GM04503 (cell line): ENCODE data around the gene EMSY.
"Not testable (repeated sequence)": the region's sequence is repeated elsewhere in the genome, so short reads cannot be mapped to it uniquely, and the experiment has no call there.

Source experiments
- DNase-seq: peaks from one replicate; pipeline ENCODE4 v3.0.0-alpha.2; 2012; ENCODE audit warnings: low read depth

The EMSY gene

GRCh38 chr11:76568621-76569020, 123.8 kb downstream of the EMSY start:
- no peak for DNase-seq

GRCh38 chr11:76572181-76572875, 127.5 kb downstream of the EMSY start:
- DNase-seq, result not testable (repeated sequence)

GRCh38 chr11:76574406-76574805, 129.6 kb downstream of the EMSY start:
- peak; percentile 45 for DNase-seq

- DNase-seq, result no peak
These were observed 130.1 kb downstream of the EMSY start for GRCh38 chr11:76574879-76575278.

- peak; percentile 39 for DNase-seq
These were observed 132.6 kb downstream of the EMSY start for GRCh38 chr11:76577226-76577920.

DNA sequence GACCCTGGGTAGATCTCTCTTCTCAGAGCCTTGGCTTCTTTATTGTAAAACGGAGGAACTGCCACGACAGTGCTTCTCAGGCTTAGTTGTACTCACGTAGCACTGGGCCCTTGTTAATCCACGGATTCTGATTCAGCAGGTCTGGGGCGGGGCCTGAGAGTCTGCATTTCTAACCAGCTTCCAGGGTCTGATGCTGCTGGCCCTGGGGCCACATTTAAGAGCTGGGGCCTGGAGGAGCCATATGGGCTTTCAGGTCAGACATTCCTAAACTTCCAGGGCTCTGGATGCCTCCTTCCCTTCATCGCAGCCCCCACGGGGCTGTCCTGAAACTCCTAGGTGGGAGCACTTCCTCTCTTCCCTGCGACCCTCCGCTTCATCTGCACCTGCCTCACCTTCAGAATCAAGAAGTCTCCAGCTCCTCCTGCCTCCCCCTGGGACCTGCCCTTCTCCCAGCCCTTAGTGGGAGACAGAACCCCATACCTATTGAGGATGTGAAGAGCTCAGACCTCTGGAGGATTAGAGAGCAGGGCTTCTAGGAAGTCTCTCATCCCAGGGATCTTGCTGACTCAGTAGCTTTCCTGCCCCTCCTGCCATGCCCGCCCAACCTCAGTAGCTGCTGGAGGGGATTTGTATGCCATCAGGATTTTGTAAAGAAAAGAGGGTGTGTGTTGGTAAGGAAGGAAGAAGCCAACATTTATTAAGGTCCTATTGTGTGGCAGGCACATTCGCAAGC, 133.3 kb downstream of the EMSY start:
- DNase-seq, result no peak

DNA sequence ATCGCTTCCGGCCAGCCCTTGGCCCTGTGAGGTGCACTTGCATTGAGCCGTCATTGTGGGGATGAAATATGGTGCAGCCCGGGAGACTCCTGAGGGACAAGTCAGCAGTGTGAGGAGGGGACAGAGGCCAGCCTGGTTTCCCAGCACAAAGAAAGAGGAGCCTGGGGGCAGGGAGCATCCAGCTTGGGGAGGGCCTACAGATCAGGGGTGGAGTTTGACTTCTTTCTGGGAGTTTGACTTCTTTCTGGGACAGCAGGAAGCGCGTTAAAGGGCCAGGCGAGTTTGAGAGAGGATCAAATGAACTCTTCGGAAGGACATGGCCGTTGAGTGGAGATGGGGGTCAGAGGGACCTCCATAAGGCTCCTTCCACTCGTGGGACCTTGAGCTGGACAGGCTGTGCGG, 133.8 kb downstream of the EMSY start:
- DNase-seq, result no peak

GRCh38 chr11:76579056-76579751, 134.4 kb downstream of the EMSY start:
- no peak for DNase-seq

DNA sequence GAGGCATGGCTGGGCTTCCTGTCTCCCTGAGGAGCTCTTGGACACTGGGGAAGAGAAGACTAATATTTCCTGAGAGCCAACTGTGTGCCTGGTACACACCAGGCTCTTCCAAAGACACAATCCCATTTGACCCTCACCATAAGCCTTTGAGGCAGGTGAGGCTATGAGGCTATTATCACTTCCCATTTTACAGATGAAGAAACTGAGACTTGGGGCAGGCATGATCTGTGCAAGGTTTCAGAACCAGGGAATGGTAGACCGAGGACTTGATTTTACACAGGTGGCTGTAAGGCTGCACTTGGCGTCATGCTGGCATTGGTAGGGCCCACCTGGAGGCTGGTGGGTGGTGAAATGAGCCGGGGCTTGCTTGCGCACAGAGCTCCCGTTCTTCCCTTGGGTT, 134.9 kb downstream of the EMSY start:
- no peak for DNase-seq

DNA sequence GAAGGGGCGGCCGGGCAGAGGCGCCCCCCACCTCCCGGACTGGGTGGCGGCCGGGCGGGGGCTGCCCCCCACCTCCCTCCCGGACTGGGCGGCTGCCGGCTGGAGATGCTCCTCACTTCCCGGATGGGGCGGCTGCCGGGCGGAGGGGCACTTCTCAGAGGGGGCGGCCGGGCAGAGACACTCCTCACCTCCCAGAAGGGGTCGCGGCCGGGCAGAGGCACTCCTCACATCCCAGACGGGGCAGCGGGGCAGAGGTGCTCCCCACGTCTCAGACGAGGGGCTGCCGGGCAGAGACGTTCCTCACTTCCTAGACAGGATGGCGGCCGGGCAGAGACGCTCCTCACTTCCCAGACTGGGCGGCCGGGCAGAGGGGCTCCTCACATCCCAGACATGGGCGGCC, 137.7 kb downstream of the EMSY start:
- DNase-seq, result not testable (repeated sequence)

DNA sequence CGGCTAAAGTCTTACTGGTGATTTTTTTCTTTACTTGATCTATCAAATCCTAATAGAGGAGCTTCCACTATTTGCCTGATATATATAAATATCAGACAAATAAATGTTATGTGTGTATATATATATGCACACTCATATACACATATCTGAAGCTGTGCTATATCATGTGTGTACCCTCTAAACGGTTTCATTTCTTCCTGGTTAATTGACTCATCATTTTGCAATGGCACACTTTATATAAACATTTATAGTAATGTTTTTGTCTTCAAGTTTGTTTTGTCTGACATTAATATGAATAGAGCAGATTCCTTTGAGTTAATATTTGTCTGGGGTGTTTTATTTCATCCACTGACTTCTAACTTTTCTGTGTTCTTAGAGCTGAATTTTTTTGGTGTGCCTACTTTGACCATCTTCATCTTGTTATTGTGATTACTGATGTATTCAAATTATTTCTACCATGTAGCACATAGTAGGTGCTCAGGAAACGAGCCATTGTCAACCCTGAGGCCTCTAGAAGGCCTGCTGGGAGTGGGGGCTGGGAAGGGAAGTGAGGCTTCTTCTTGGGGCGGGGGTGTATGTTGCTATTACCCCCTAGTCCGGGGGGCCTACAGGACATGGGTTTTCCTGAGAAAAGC, 143.1 kb downstream of the EMSY start:
- DNase-seq, result no peak

GRCh38 chr11:76588455-76589325, 143.9 kb downstream of the EMSY start:
- DNase-seq, result no peak

- no peak for DNase-seq
These were observed 144.7 kb downstream of the EMSY start for GRCh38 chr11:76589477-76589876.

DNA sequence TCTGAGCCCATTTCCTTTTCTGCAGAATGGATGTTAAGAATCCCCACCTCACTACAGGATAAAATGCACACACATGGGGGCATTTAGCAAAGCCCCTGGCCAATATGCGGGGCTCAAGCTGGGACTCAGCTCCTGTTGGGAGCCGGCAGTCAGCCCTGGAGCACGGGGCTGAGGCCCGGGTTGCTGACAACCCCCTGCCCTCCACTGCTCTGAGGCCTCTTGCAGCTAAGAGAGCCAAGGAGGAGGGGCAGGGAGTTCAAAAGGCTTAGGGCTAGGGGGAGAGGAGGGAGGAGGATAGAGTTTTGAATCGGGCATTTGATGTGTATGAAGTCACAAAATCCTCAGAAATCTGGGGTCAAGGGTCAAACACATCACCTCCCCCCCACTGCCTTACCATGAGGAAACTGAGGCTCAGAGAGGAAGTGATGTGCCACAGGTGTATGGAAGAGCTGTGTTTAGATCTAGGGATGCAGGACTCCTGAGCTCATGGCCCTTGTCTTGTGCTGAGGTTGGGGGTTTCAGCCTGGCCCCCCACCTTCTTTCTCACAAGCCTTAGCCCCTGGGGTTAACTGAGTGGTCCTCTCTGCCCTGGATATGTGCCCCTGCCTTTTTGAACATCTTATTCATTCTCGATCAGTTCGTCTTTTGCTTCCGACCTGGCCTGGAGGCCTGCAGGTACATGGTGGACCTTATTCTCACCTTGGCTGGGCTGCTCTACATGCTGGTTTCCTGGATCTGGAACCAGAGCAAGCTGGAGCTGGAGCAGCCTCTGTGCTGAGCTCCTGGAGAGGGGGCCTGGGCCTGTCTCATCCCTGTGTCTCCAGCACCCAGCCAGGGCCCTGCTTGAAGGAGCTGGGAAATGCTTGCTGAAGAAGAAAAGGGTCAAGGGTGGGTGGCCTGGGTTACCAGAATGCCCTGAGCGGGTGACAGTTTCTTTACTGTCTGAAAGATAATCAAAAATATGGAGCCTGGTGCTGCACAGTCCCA, 145.4 kb downstream of the EMSY start:
- no peak for DNase-seq

DNA sequence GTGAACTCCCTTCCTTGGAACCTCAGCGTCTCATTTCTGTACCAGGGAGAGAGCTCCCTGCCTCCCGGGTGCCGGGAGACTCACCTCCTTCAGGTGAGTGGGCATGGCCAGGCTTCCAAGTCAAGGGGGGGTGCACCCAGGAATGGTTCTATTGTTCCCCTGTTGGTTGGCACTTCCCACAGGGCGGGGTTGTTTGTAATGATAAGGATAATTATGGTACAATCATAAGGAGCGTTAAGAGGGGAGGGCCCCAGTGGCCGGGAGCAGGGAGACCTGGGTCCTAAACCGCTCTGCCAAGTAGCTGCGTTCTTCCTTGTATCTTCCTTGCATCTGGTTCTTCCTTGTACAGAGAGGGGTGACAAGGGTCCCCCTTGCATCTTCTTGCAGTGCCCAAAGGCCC, 146.6 kb downstream of the EMSY start:
- DNase-seq, result no peak

- no peak for DNase-seq
These were observed 147.5 kb downstream of the EMSY start for GRCh38 chr11:76592025-76592914.

DNA sequence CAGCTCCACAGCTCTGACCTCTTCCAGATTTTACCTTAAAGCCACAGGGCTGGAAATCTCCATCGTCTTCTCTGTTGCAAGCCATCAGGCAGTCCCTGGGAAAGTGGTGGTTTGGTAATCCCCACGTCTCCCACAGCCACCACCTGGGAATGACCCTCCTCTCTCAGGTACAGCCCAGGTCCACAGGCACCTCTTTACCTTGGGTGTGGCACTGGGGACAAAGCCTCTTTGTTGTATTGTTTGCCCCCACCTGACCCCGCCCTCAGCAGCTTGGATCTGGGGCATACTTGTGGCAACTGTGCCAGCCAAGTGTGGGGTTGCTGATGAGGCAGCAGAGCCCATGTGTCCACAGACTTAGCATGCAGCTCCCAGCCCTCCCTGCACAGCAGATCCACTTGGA, 148.1 kb downstream of the EMSY start:
- DNase-seq, result no peak

- not testable (repeated sequence) for DNase-seq
These were observed 150.3 kb downstream of the EMSY start for GRCh38 chr11:76595091-76595490.

DNA sequence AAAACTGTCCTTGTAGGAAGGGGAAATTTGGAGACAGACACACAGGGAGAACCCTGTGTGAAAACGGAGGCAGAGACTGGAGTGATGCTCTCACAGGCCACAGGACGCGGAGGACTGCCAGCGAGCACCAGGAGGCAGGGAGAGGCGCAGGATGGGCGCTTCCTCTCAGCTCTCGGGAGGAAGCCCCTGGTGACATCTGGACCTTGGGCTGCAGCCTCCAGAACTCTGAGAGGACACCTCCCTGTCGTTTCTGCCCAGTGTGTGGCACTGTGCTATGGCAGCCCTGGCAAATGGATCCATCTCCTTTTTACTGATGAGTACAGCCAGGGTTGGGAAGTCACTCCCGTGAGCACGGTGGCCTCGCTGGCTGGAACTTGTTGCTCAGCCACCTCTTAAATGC, 151.8 kb downstream of the EMSY start:
- DNase-seq, result no peak
